ENCODE measurements around the gene UBAP1.

DNA sequence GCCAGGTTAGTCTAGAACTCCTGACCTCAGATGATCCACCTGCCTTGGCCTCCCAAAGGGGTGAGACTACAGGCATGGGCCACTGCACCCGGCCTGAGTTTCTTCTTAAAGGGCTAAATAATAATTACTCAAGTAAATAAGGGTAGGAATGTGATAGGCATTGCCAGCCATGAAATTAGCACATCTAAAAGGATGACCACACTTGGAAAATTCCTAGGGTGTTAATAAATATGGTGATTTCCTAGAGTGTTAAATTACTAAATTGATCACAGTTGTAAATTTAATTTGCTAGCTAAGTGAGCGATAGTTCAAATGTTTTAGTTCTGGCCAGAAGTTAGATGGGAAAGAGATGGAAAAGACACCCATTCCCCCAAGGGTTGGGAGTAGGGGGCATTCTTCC lies 53.4 kb downstream of the UBAP1 start:
- TF ChIP-seq, protein P1, sequence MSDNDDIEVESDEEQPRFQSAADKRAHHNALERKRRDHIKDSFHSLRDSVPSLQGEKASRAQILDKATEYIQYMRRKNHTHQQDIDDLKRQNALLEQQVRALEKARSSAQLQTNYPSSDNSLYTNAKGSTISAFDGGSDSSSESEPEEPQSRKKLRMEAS (IDR thresholded peaks at IDR 0.05; ENCODE audit: low read depth, low read length) = no peak
- TF ChIP-seq, protein P2, sequence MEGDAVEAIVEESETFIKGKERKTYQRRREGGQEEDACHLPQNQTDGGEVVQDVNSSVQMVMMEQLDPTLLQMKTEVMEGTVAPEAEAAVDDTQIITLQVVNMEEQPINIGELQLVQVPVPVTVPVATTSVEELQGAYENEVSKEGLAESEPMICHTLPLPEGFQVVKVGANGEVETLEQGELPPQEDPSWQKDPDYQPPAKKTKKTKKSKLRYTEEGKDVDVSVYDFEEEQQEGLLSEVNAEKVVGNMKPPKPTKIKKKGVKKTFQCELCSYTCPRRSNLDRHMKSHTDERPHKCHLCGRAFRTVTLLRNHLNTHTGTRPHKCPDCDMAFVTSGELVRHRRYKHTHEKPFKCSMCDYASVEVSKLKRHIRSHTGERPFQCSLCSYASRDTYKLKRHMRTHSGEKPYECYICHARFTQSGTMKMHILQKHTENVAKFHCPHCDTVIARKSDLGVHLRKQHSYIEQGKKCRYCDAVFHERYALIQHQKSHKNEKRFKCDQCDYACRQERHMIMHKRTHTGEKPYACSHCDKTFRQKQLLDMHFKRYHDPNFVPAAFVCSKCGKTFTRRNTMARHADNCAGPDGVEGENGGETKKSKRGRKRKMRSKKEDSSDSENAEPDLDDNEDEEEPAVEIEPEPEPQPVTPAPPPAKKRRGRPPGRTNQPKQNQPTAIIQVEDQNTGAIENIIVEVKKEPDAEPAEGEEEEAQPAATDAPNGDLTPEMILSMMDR (IDR thresholded peaks at IDR 0.05; ENCODE audit: low read depth, low read length) = no peak
- no peak for TF ChIP-seq POLR2A (IDR thresholded peaks at IDR 0.05; ENCODE audit: extremely low read depth, insufficient read length)
